SK-N-MC (cell line): ENCODE results near the gene ATP10B.

ENCODE experiments used
- DNase-seq: peaks from one replicate; pipeline ENCODE4 v3.0.0-alpha.2; 2011; ENCODE audit warnings: low read depth, low spot score
- H3K27ac ChIP-seq: fragments of 200-600 bp; sonication (generic); 2 replicates; pipeline ENCODE4 v1.5.1; 2016; ENCODE audit warnings: mixed run types
- H3K36me3 ChIP-seq: fragments of 200-600 bp; sonication (generic); 2 replicates; pipeline ENCODE4 v1.6.1; 2017; ENCODE audit warnings: antibody characterized with exemption, low read length, mixed read lengths; ENCODE audit not compliant: insufficient read depth
- H3K4me3 ChIP-seq: fragments of 200-600 bp; sonication (generic); 2 replicates; pipeline ENCODE4 v1.5.1; 2016
- H3K9ac ChIP-seq: fragments of 200-600 bp; sonication (generic); 2 replicates; pipeline ENCODE4 v1.8.0; 2017; ENCODE audit warnings: mixed run types, mixed read lengths; ENCODE audit not compliant: insufficient read length
- H3K9me3 ChIP-seq: fragments of 200-600 bp; sonication (generic); 2 replicates; pipeline ENCODE4 v1.6.1; 2017; ENCODE audit warnings: low read depth, mild to moderate bottlenecking, antibody characterized with exemption, low read length, moderate library complexity, mixed read lengths
- EZH2 ChIP-seq: fragments of 200-600 bp; sonication (generic); IDR thresholded peaks from one replicate; pipeline ENCODE4 v1.6.1; 2017; ENCODE audit warnings: antibody characterized with exemption
- FOXP2 ChIP-seq: optimal IDR thresholded peaks from 2 replicates; pipeline ENCODE3; 2011; ENCODE audit warnings: mild to moderate bottlenecking, moderate library complexity; ENCODE audit not compliant: insufficient read depth; ENCODE audit errors: extremely low read length, control extremely low read depth
- POLR2AphosphoS5 ChIP-seq: IDR thresholded peaks from 2 replicates; pipeline ENCODE4 v1.6.1; 2012; ENCODE audit warnings: mild to moderate bottlenecking, low read depth, low read length, borderline replicate concordance

The ATP10B gene

GRCh38 chr5:160750938-160751657 is 100.9 kb downstream of the ATP10B start:
- Histone ChIP-seq H3K9ac (no peak overlapping the region), H3K4me3 (no peak overlapping the region), H3K27ac (no peak overlapping the region), H3K36me3 (no peaks in the 10 kb centered on the region), H3K9me3 (no peaks in the 10 kb centered on the region)
- no peak for DNase-seq
- TF ChIP-seq POLR2AphosphoS5 (no peak), FOXP2 (no peak), EZH2 (no peak)

- no peaks in the 10 kb centered on the region for H3K36me3 ChIP-seq
- no peak overlapping the region for H3K4me3 ChIP-seq
- no peaks in the 10 kb centered on the region for H3K9me3 ChIP-seq
- H3K27ac ChIP-seq: no peak overlapping the region
- DNase-seq: no peak
- no peak for TF ChIP-seq EZH2
- no peak for TF ChIP-seq POLR2AphosphoS5
- no peak for TF ChIP-seq FOXP2
- H3K9ac ChIP-seq: no peak overlapping the region
These were observed 102.3 kb downstream of the ATP10B start for GRCh38 chr5:160749682-160750081.

- Histone ChIP-seq H3K9ac (no peak overlapping the region), H3K4me3 (no peak overlapping the region), H3K36me3 (no peaks in the 10 kb centered on the region), H3K27ac (no peak overlapping the region), H3K9me3 (no peaks in the 10 kb centered on the region)
- TF ChIP-seq EZH2 (no peak), POLR2AphosphoS5 (no peak), FOXP2 (no peak)
- DNase-seq: no peak
These were observed 103.0 kb downstream of the ATP10B start for GRCh38 chr5:160749026-160749425.

GRCh38 chr5:160747987-160748386 is 104.0 kb downstream of the ATP10B start:
- H3K9ac ChIP-seq: no peak overlapping the region
- no peaks in the 10 kb centered on the region for H3K36me3 ChIP-seq
- no peak for DNase-seq
- TF ChIP-seq FOXP2 (no peak), EZH2 (no peak), POLR2AphosphoS5 (no peak)
- no peak overlapping the region for H3K27ac ChIP-seq
- H3K9me3 ChIP-seq: no peaks in the 10 kb centered on the region
- H3K4me3 ChIP-seq: no peak overlapping the region

- Histone ChIP-seq H3K36me3 (no peaks in the 10 kb centered on the region), H3K9me3 (no peaks in the 10 kb centered on the region), H3K4me3 (no peak overlapping the region), H3K9ac (no peak overlapping the region), H3K27ac (no peak overlapping the region)
- no peak for DNase-seq
- TF ChIP-seq EZH2: no peak
- no peak for TF ChIP-seq FOXP2
- TF ChIP-seq POLR2AphosphoS5: no peak
These were observed 104.5 kb downstream of the ATP10B start for GRCh38 chr5:160747559-160747958.

GRCh38 chr5:160744268-160745101 is 107.5 kb downstream of the ATP10B start:
- no peak for DNase-seq
- no peak for TF ChIP-seq POLR2AphosphoS5
- TF ChIP-seq FOXP2: no peak
- TF ChIP-seq EZH2: no peak
- H3K9me3 ChIP-seq: no peaks in the 10 kb centered on the region
- no peak overlapping the region for H3K4me3 ChIP-seq
- no peak overlapping the region for H3K27ac ChIP-seq
- no peak overlapping the region for H3K9ac ChIP-seq
- H3K36me3 ChIP-seq: no peaks in the 10 kb centered on the region

- Histone ChIP-seq H3K9ac (no peak overlapping the region), H3K36me3 (no peaks in the 10 kb centered on the region), H3K27ac (no peak overlapping the region), H3K4me3 (no peak overlapping the region), H3K9me3 (no peaks in the 10 kb centered on the region)
- TF ChIP-seq EZH2: no peak
- TF ChIP-seq FOXP2: no peak
- TF ChIP-seq POLR2AphosphoS5: no peak
- no peak for DNase-seq
These were observed 109.0 kb downstream of the ATP10B start for GRCh38 chr5:160743027-160743426.

GRCh38 chr5:160742446-160742845 is 109.6 kb downstream of the ATP10B start:
- Histone ChIP-seq H3K36me3 (no peaks in the 10 kb centered on the region), H3K27ac (no peak overlapping the region), H3K9ac (no peak overlapping the region), H3K4me3 (no peak overlapping the region), H3K9me3 (no peaks in the 10 kb centered on the region)
- no peak for DNase-seq
- TF ChIP-seq EZH2: no peak
- TF ChIP-seq FOXP2: no peak
- no peak for TF ChIP-seq POLR2AphosphoS5
